A673 (cell line): ENCODE data around the gene RNF212B.

Experiments
- EZH2 ChIP-seq: fragments of 200-600 bp; sonication (generic); IDR thresholded peaks from 2 replicates; pipeline ENCODE4 v1.6.1; 2017; ENCODE audit warnings: borderline replicate concordance, low read depth, mild to moderate bottlenecking, mixed read lengths, antibody characterized with exemption, low read length; ENCODE audit not compliant: poor library complexity, severe bottlenecking
- TF ChIP-seq, protein P1 (sequence below): fragments of 300-800, 200-600 bp; sonication (generic); conservative IDR thresholded peaks from 2 replicates; pipeline ENCODE4 v1.5.1; 2017; ENCODE audit warnings: low read depth, mild to moderate bottlenecking, antibody characterized with exemption, low read length, moderate library complexity, mixed read lengths

DNA sequence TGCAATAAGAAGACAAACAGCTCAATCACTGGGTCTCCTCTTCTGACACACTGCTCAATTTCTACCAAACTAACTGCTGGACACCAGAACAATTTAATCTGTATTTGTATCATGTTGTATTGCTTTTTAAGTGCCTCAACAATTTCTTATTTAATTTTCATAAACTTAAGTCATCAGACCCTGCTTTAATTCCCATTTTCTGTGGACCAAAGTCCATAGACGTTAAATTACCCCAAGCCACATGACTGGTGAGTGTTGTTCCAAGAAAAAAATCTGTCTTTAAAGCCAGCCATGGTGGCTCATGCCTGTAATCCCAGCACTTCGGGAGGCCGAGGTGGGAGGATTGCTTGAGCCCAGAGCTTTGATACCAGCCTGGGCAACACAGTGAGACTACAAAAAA lies 39.5 kb downstream of the RNF212B start:
- TF ChIP-seq, protein P1, sequence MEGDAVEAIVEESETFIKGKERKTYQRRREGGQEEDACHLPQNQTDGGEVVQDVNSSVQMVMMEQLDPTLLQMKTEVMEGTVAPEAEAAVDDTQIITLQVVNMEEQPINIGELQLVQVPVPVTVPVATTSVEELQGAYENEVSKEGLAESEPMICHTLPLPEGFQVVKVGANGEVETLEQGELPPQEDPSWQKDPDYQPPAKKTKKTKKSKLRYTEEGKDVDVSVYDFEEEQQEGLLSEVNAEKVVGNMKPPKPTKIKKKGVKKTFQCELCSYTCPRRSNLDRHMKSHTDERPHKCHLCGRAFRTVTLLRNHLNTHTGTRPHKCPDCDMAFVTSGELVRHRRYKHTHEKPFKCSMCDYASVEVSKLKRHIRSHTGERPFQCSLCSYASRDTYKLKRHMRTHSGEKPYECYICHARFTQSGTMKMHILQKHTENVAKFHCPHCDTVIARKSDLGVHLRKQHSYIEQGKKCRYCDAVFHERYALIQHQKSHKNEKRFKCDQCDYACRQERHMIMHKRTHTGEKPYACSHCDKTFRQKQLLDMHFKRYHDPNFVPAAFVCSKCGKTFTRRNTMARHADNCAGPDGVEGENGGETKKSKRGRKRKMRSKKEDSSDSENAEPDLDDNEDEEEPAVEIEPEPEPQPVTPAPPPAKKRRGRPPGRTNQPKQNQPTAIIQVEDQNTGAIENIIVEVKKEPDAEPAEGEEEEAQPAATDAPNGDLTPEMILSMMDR, result no peak
- TF ChIP-seq EZH2, result no peak
